ENCODE measurements around the gene SLC46A3. TPM values are rescaled to one million over a fixed set of nuclear protein-coding genes. Genes with fewer than 3 reads are reported as not detected.

SLC46A3 gene
- total and polyA plus RNA-seq, 2 of the 13 experiments (the other 11 are each of a cell fraction or from before 2014, with no cell fraction given) = not detected

GRCh38 chr13:28761586-28761985, 42.8 kb upstream of the SLC46A3 start (continued):
- no peak for TF ChIP-seq ZNF75D (CRISPR knock-in tag; IDR thresholded peaks at IDR 0.05; ENCODE audit: borderline replicate concordance)
- no peak for TF ChIP-seq ZFYVE20 (CRISPR knock-in tag; IDR thresholded peaks at IDR 0.05; ENCODE audit: borderline replicate concordance, low read depth)

GRCh38 chr13:28755546-28755870, 36.7 kb upstream of the SLC46A3 start:
- H4K20me1 ChIP-seq (ENCODE audit: insufficient read depth, low read length) = no peaks in the 10 kb centered on the region
- ChIA-PET CTCF (ENCODE audit: low intra/inter-chr PET ratio, low total read pairs) (no interaction called here), POLR2A (interaction anchor here (0.6 kb wide), 1 partner anchor 791 kb away, joined by 6 read pairs; no protein-coding TSS in a partner anchor)
- H3K27ac ChIP-seq (ENCODE audit: extremely low read length, insufficient read depth, low read length) = no peak overlapping the region
- H3K79me2 ChIP-seq (ENCODE audit: insufficient read depth, low read length) = no peaks in the 10 kb centered on the region
- peak overlapping the region; percentile 12; the same call in 1 of the 2 replicates for H3K4me2 ChIP-seq (ENCODE audit: low read depth, low read length)
- ATAC-seq = no peak
- no peak for FAIRE-seq
- TF ChIP-seq NFATC3 (CRISPR knock-in tag; IDR thresholded peaks at IDR 0.05) (no peak), ASH2L (IDR thresholded peaks at IDR 0.05; ENCODE audit: insufficient read length, low read depth, low read length) (no peak), ZNF292 (CRISPR knock-in tag; IDR thresholded peaks at IDR 0.05; ENCODE audit: borderline replicate concordance, low read depth) (no peak), REPIN1 (CRISPR knock-in tag; IDR thresholded peaks at IDR 0.05; ENCODE audit: borderline replicate concordance, low read depth) (no peak), ARNT (IDR thresholded peaks at IDR 0.05) (no peak), IRF9 (CRISPR knock-in tag; IDR thresholded peaks at IDR 0.05; ENCODE audit: borderline replicate concordance) (no peak), HES4 (CRISPR knock-in tag; IDR thresholded peaks at IDR 0.05; ENCODE audit: borderline replicate concordance) (no peak), BORCS8-MEF2B (CRISPR knock-in tag; IDR thresholded peaks at IDR 0.05) (no peak), ZNF792 (CRISPR knock-in tag; IDR thresholded peaks at IDR 0.05) (no peak), NKX3-1 (CRISPR knock-in tag; IDR thresholded peaks at IDR 0.05) (no peak), SNRNP70 (IDR thresholded peaks at IDR 0.05; ENCODE audit: low read depth, low read length) (no peak), DPF2 (CRISPR knock-in tag; IDR thresholded peaks at IDR 0.05; ENCODE audit: borderline replicate concordance, low read depth) (no peak), ZNF317 (CRISPR knock-in tag; IDR thresholded peaks at IDR 0.05) (no peak), CREBL2 (CRISPR knock-in tag; IDR thresholded peaks at IDR 0.05; ENCODE audit: borderline replicate concordance) (no peak), DRAP1 (CRISPR knock-in tag; IDR thresholded peaks at IDR 0.05) (no peak)
- WGBS (ENCODE audit: low lambda C conversion rate) = 49% methylated on average over 5 of the region's 5 CpGs
- no TSS peak for BruUV-seq (replicated peaks)
- no peak overlapping the region for H2AFZ ChIP-seq (ENCODE audit: low read length)
- H3K27me3 ChIP-seq (ENCODE audit: control insufficient read depth in 1 of 2, insufficient read depth in 2 of 2, low read length in 2 of 2) = no peaks in the 10 kb centered on the region; a peak in 1 of 5 replicates
- peaks cover 20% of the 10 kb centered on the region for H3K9me3 ChIP-seq (ENCODE audit: low read length)
- no peaks in the 10 kb centered on the region for H3K4me1 ChIP-seq (ENCODE audit: insufficient read depth, low read length)
- no peak overlapping the region for H3K4me3 ChIP-seq (replicated peaks in 1 of 3; ENCODE audit: insufficient read depth in 1 of 3, low read depth in 2 of 3, low read length in 3 of 3)
- in situ Hi-C loops (cut with HindIII; ENCODE audit: extremely low pct_ligation_motif_present, low pct_unique_long_range_greater_than_20kb) = no loop called here
- intact Hi-C loops (cut with micrococcal nuclease; ENCODE audit: unreplicated experiment) = no loop called here
- H3K36me3 ChIP-seq (replicated peaks in 1 of 2; ENCODE audit: control insufficient read depth in 1 of 2, insufficient read depth in 2 of 2, low read length in 2 of 2) = no peaks in the 10 kb centered on the region
- DNase-seq (ENCODE audit: low spot score) = no peak
- H3K9ac ChIP-seq (ENCODE audit: insufficient read depth, low read depth, low read length) = no peak overlapping the region
